CD4-positive, alpha-beta T cell treated with Interleukin-6 for 4 hours (primary cell): ENCODE measurements around the gene IRF1.
"Not testable (repeated sequence)": the region's sequence is repeated elsewhere in the genome, so short reads cannot be mapped to it uniquely, and the experiment has no call there.

Source experiments
- DNase-seq: peaks from one replicate; pipeline ENCODE4 v3.0.0-alpha.2; 2020; ENCODE audit warnings: mixed read lengths

Gene IRF1

GRCh38 chr5:132486318-132487094, 4.1 kb downstream of the IRF1 start:
- DNase-seq = no peak

- no peak for DNase-seq
These were observed 4.8 kb downstream of the IRF1 start for GRCh38 chr5:132485641-132486317.

GRCh38 chr5:132484876-132485640, 5.5 kb downstream of the IRF1 start:
- not testable (repeated sequence) for DNase-seq

- no peak for DNase-seq
These were observed 6.2 kb downstream of the IRF1 start for GRCh38 chr5:132484391-132484725.

GRCh38 chr5:132483661-132484390, 6.7 kb downstream of the IRF1 start:
- no peak for DNase-seq

GRCh38 chr5:132483101-132483500, 7.5 kb downstream of the IRF1 start:
- no peak for DNase-seq

GRCh38 chr5:132481596-132482211, 8.9 kb downstream of the IRF1 start:
- no peak for DNase-seq

- no peak for DNase-seq
These were observed 9.5 kb downstream of the IRF1 start for GRCh38 chr5:132480893-132481595.

- DNase-seq = no peak
These were observed 10.1 kb downstream of the IRF1 start for GRCh38 chr5:132480546-132480892.

- DNase-seq = no peak
These were observed 10.5 kb downstream of the IRF1 start for GRCh38 chr5:132480042-132480441.

GRCh38 chr5:132479111-132479951, 11.2 kb downstream of the IRF1 start:
- DNase-seq = no peak

GRCh38 chr5:132478366-132478871, 12.2 kb downstream of the IRF1 start:
- DNase-seq = no peak

GRCh38 chr5:132477784-132478365, 12.7 kb downstream of the IRF1 start:
- peak; percentile 19 for DNase-seq

GRCh38 chr5:132476876-132477781, 13.4 kb downstream of the IRF1 start:
- no peak for DNase-seq

GRCh38 chr5:132475987-132476875, 14.3 kb downstream of the IRF1 start:
- no peak for DNase-seq

- DNase-seq = no peak
These were observed 15.1 kb downstream of the IRF1 start for GRCh38 chr5:132475497-132475882.

GRCh38 chr5:132474881-132475496, 15.6 kb downstream of the IRF1 start:
- DNase-seq = no peak
